ENCODE measurements around the gene TWSG1. TPM values are rescaled to one million over a fixed set of nuclear protein-coding genes. Genes with fewer than 3 reads are reported as not detected.

Gene TWSG1
- total and polyA plus RNA-seq, 10 of the 15 experiments (the other 5 are each of a cell fraction or from before 2014, with no cell fraction given): 11.1 to 45.1 (median 27.7) TPM

- in situ Hi-C loops (cut with MboI) (no loop called here), intact Hi-C loops (cut with micrococcal nuclease; ENCODE audit: unreplicated experiment) (no loop called here)
- H3K4me3 ChIP-seq: no peak overlapping the region
- H4K20me1 ChIP-seq (ENCODE audit: control insufficient read depth, insufficient read depth): no peaks in the 10 kb centered on the region
- peak overlapping the region; percentile 67 for H3K27ac ChIP-seq (ENCODE audit: control insufficient read depth, insufficient read depth)
- H2AFZ ChIP-seq (ENCODE audit: control insufficient read depth, low read depth, low read length): no peak overlapping the region
- DNase-seq (ENCODE audit: low read depth, low spot score) (no peak), FAIRE-seq (no peak), ATAC-seq (no peak)
- H3K36me3 ChIP-seq (ENCODE audit: control insufficient read depth in 2 of 2, insufficient read depth in 2 of 2, low read length in 1 of 2): peaks cover 0 to 6% of the 10 kb centered on the region in 2 experiments; a peak in 1 of 4 replicates
- POLR2A ChIA-PET: interaction anchor here (0.7 kb wide), 1 partner anchor 11 kb away, joined by 4 read pairs; no protein-coding TSS in a partner anchor
- SMC1A ChIA-PET (ENCODE audit: uncharacterized antibody, unreplicated experiment): interaction anchor here (0.6 to 7.2 kb wide), 3 partner anchors 9 to 214 kb away, joined by 3 to 63 read pairs (median 3); no protein-coding TSS in a partner anchor
- BruUV-seq (replicated peaks): no TSS peak
- CTCF ChIA-PET: interaction anchor here (1.6 kb wide), 1 partner anchor 14 kb away, joined by 6 read pairs; the partner anchor contains the start of gene TWSG1
- peaks cover 49% of the 10 kb centered on the region for H3K79me2 ChIP-seq (ENCODE audit: control insufficient read depth, insufficient read depth, low read length)
- RAD21 ChIA-PET (ENCODE audit: unreplicated experiment): interaction anchor here (1.2 to 2.7 kb wide), 2 partner anchors 11 to 14 kb away, joined by 4 to 15 read pairs; partner anchors contain the start of gene TWSG1
- peaks cover 3% of the 10 kb centered on the region; the same call in 2 of the 3 replicates for H3K9me3 ChIP-seq (replicated peaks; ENCODE audit: control insufficient read depth, insufficient read depth, low read length)
- no peaks in the 10 kb centered on the region for H3K27me3 ChIP-seq (replicated peaks in 1 of 2; ENCODE audit: control insufficient read depth in 2 of 2, insufficient read depth in 2 of 2, low read length in 1 of 2)
- H3K9ac ChIP-seq (ENCODE audit: control insufficient read depth, insufficient read depth, low read length): no peak overlapping the region; the same call in 1 of the 2 replicates
- H3K4me2 ChIP-seq (ENCODE audit: control insufficient read depth, insufficient read depth): peak overlapping the region; percentile 52
- H3K4me1 ChIP-seq (ENCODE audit: control insufficient read depth, insufficient read depth, low read length): peaks cover 23% of the 10 kb centered on the region
- TF ChIP-seq ZSCAN29 (IDR thresholded peaks at IDR 0.05): no peak
- TF ChIP-seq JUNB (IDR thresholded peaks at IDR 0.05): 0 out of 2 replicates have a peak, but pooled peaks have one; percentile 3
Observed at GRCh38 chr18:9348766-9349165, 14.2 kb downstream of the TWSG1 start.

- CTCF ChIA-PET: no interaction called here
- TF ChIP-seq IKZF2 (IDR thresholded peaks at IDR 0.05) (peak; percentile 74 to 87), RB1 (IDR thresholded peaks at IDR 0.05; ENCODE audit: borderline replicate concordance) (no peak), EED (IDR thresholded peaks at IDR 0.05; ENCODE audit: low read depth) (peak; percentile 83), PML (IDR thresholded peaks at IDR 0.05; ENCODE audit: low read length) (0 out of 2 replicates have a peak, but pooled peaks have one; percentile 17), PAX5 (IDR thresholded peaks at IDR 0.05; ENCODE audit: borderline replicate concordance, low read depth, low read length) (peak; percentile 59; the same call in 1 of the 2 replicates), ATF2 (IDR thresholded peaks at IDR 0.05; ENCODE audit: low read length) (peak; percentile 59; the same call in 1 of the 2 replicates), POU2F2 (IDR thresholded peaks at IDR 0.05; ENCODE audit: borderline replicate concordance, low read depth, low read length) (peak; percentile 38; the same call in 1 of the 3 replicates), PAX8 (IDR thresholded peaks at IDR 0.05) (no peak), SMARCA5 (IDR thresholded peaks at IDR 0.05) (peak; percentile 50; the same call in 1 of the 2 replicates), ZBED1 (IDR thresholded peaks at IDR 0.05; ENCODE audit: borderline replicate concordance) (no peak), FOXK2 (IDR thresholded peaks at IDR 0.05) (no peak), CREB1 (IDR thresholded peaks at IDR 0.05; ENCODE audit: low read depth) (0 out of 2 replicates have a peak, but pooled peaks have one; percentile 16), DPF2 (IDR thresholded peaks at IDR 0.05) (no peak), MXI1 (IDR thresholded peaks at IDR 0.05; ENCODE audit: low read depth, low read length) (no peak), CEBPB (IDR thresholded peaks at IDR 0.05; ENCODE audit: borderline replicate concordance in 1 of 2, low read depth in 2 of 2, low read length in 2 of 2) (0 out of 4 replicates have a peak, but pooled peaks of 1 of the 2 experiments have one; percentile 34), BACH1 (IDR thresholded peaks at IDR 0.05; ENCODE audit: borderline replicate concordance) (peak; percentile 51; the same call in 1 of the 2 replicates), ZNF24 (IDR thresholded peaks at IDR 0.05) (peak; percentile 48; the same call in 1 of the 2 replicates)
Observed at GRCh38 chr18:9353596-9353995, 19.0 kb downstream of the TWSG1 start.

More at GRCh38 chr18:9353596-9353995, 19.0 kb downstream of the TWSG1 start:
- no TSS peak for BruUV-seq (replicated peaks)
- Histone ChIP-seq H3K27ac (ENCODE audit: control insufficient read depth, insufficient read depth) (peak overlapping the region; percentile 75), H3K9ac (ENCODE audit: control insufficient read depth, insufficient read depth, low read length) (no peak overlapping the region), H3K4me3 (no peak overlapping the region), H3K36me3 (ENCODE audit: control insufficient read depth in 2 of 2, insufficient read depth in 2 of 2, low read length in 1 of 2) (no peaks in the 10 kb centered on the region; a peak in 1 of 4 replicates), H2AFZ (ENCODE audit: control insufficient read depth, low read depth, low read length) (no peak overlapping the region), H4K20me1 (ENCODE audit: control insufficient read depth, insufficient read depth) (no peaks in the 10 kb centered on the region), H3K27me3 (replicated peaks in 1 of 2; ENCODE audit: control insufficient read depth in 2 of 2, insufficient read depth in 2 of 2, low read length in 1 of 2) (no peaks in the 10 kb centered on the region), H3K4me2 (ENCODE audit: control insufficient read depth, insufficient read depth) (peak overlapping the region; percentile 75), H3K9me3 (replicated peaks; ENCODE audit: control insufficient read depth, insufficient read depth, low read length) (no peaks in the 10 kb centered on the region; the same call in 2 of the 3 replicates), H3K4me1 (ENCODE audit: control insufficient read depth, insufficient read depth, low read length) (peaks cover 26% of the 10 kb centered on the region), H3K79me2 (ENCODE audit: control insufficient read depth, insufficient read depth, low read length) (peaks cover 58% of the 10 kb centered on the region)
- in situ Hi-C loops (cut with MboI): no loop called here
- SMC1A ChIA-PET (ENCODE audit: uncharacterized antibody, unreplicated experiment): interaction anchor here (1.0 to 7.2 kb wide), 2 partner anchors 14 to 39 kb away, joined by 3 to 63 read pairs; no protein-coding TSS in a partner anchor
- 4% methylated on average over 2 of the region's 2 CpGs for WGBS (ENCODE audit: insufficient coverage, insufficient replicate concordance, low lambda C conversion rate, missing lambda C conversion rate)
- FAIRE-seq (peak; percentile 84), ATAC-seq (peak; percentile 92), DNase-seq (ENCODE audit: low read depth, low spot score) (peak; percentile 88)
- POLR2A ChIA-PET: interaction anchor here (1.0 to 1.3 kb wide), 2 partner anchors 14 to 19 kb away, joined by 4 read pairs; partner anchors contain the start of gene TWSG1
- RAD21 ChIA-PET (ENCODE audit: unreplicated experiment): interaction anchor here (0.9 to 1.8 kb wide), 4 partner anchors 9 to 19 kb away, joined by 3 to 7 read pairs (median 3); partner anchors contain the start of gene TWSG1
- intact Hi-C loops (cut with micrococcal nuclease; ENCODE audit: unreplicated experiment): loop anchor here (2.0 to 5.0 kb wide), 4 partner anchors 19 to 286 kb away; partner anchors contain the start of genes RALBP1 and TWSG1
